A172 (cell line): ENCODE measurements around the gene DENND2A. TPM values are rescaled to one million over a fixed set of nuclear protein-coding genes. Genes with fewer than 3 reads are reported as not detected.

Experiments used
- DNase-seq: peaks from one replicate; pipeline ENCODE4 v3.0.0-alpha.2; 2015; ENCODE audit warnings: low spot score
- total RNA-seq: library from RNA; depleted of rRNA; stranded (reverse); fragments of >200 nt; shearing (Covaris generic); gene quantifications from 2 replicates; pipeline ENCODE4 v1.2.3, GENCODE V29; 2014

DENND2A gene
- total RNA-seq, 1 experiment from 2014 or later, result 3.3 TPM

- no peak for DNase-seq
Observed at GRCh38 chr7:140619176-140619575, 21.4 kb downstream of the DENND2A start.

- no peak for DNase-seq
Observed at GRCh38 chr7:140618306-140618705, 22.3 kb downstream of the DENND2A start.

- DNase-seq, result no peak
Observed at GRCh38 chr7:140617081-140617480, 23.5 kb downstream of the DENND2A start.

GRCh38 chr7:140616328-140616727, 24.3 kb downstream of the DENND2A start:
- DNase-seq, result no peak

GRCh38 chr7:140611641-140612040, 29.0 kb downstream of the DENND2A start:
- peak; percentile 44 for DNase-seq

- DNase-seq, result no peak
Observed at GRCh38 chr7:140610204-140611165, 30.1 kb downstream of the DENND2A start.

- DNase-seq, result no peak
Observed at GRCh38 chr7:140609646-140610045, 31.0 kb downstream of the DENND2A start.

- DNase-seq, result no peak
Observed at GRCh38 chr7:140607441-140607989, 33.1 kb downstream of the DENND2A start.

- no peak for DNase-seq
Observed at GRCh38 chr7:140605337-140605736, 35.3 kb downstream of the DENND2A start.

GRCh38 chr7:140604760-140605159, 35.9 kb downstream of the DENND2A start:
- no peak for DNase-seq

- DNase-seq, result no peak
Observed at GRCh38 chr7:140604076-140604475, 36.5 kb downstream of the DENND2A start.

GRCh38 chr7:140601566-140602174, 38.9 kb downstream of the DENND2A start:
- DNase-seq, result no peak

- no peak for DNase-seq
Observed at GRCh38 chr7:140600341-140600740, 40.3 kb downstream of the DENND2A start.

GRCh38 chr7:140597428-140597949, 43.1 kb downstream of the DENND2A start:
- no peak for DNase-seq

GRCh38 chr7:140596519-140597427, 43.8 kb downstream of the DENND2A start:
- DNase-seq, result no peak

GRCh38 chr7:140595468-140596092, 45.0 kb downstream of the DENND2A start:
- DNase-seq, result no peak

GRCh38 chr7:140594131-140594691, 46.4 kb downstream of the DENND2A start:
- no peak for DNase-seq

- DNase-seq, result no peak
Observed at GRCh38 chr7:140593672-140593982, 47.0 kb downstream of the DENND2A start.

- no peak for DNase-seq
Observed at GRCh38 chr7:140592964-140593671, 47.5 kb downstream of the DENND2A start.
